ENCODE results near the gene SND1.
A peak's percentile ranks its signal among the peaks of the same experiment; 100 is the strongest.

The SND1 gene

DNA sequence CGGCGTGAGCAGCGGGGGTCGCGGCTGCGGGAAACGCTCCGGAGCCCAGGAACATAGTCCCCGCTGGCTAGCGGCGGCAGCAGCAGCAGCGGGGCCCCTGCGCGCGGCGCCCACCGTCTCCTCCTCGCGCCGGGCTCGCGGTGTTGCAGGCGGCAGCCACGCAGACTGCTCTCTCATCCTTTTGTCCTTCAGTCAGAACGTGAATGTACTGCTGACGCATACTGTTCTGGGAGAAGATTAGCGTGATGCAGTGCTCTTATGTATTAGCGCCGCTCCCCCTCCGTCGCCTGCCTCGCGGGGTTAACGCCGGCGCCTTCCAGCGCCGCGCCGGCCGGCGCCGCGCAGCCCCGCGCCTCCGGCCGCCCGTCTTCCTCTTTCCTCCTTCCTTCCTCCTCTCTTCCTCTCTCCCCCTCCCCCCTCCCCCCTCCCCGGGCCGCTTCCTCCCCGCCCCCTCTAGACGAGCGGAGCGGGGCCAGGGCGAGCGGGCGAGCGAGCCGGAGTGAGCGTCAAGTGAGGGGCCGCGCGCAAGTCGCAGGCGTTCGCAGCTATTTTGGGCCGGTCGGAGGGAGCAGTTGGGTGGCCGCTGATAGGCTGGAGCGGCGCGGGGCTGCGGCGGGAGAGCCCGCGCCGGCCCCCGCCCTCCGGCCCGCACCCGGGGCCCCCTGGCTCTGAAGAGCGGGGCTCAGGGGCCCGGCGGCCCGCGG, 380.1 kb downstream of the SND1 start:
- ChIA-PET POLR2A (no interaction called here), CTCF (no interaction called here)
- DNase-seq (ENCODE audit: extremely low spot score) = peak; percentile 66
- TF ChIP-seq SP1 (IDR thresholded peaks at IDR 0.05) = no peak
- no peak for TF ChIP-seq NFRKB (IDR thresholded peaks at IDR 0.05)
- no peak for TF ChIP-seq HDGF (IDR thresholded peaks at IDR 0.05; ENCODE audit: borderline replicate concordance)
- TF ChIP-seq, protein P1, sequence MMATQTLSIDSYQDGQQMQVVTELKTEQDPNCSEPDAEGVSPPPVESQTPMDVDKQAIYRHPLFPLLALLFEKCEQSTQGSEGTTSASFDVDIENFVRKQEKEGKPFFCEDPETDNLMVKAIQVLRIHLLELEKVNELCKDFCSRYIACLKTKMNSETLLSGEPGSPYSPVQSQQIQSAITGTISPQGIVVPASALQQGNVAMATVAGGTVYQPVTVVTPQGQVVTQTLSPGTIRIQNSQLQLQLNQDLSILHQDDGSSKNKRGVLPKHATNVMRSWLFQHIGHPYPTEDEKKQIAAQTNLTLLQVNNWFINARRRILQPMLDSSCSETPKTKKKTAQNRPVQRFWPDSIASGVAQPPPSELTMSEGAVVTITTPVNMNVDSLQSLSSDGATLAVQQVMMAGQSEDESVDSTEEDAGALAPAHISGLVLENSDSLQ (IDR thresholded peaks at IDR 0.05) = no peak
- no peak for TF ChIP-seq ZNF384 (IDR thresholded peaks at IDR 0.05)
- no peak for TF ChIP-seq CTBP1 (IDR thresholded peaks at IDR 0.05; ENCODE audit: borderline replicate concordance)

DNA sequence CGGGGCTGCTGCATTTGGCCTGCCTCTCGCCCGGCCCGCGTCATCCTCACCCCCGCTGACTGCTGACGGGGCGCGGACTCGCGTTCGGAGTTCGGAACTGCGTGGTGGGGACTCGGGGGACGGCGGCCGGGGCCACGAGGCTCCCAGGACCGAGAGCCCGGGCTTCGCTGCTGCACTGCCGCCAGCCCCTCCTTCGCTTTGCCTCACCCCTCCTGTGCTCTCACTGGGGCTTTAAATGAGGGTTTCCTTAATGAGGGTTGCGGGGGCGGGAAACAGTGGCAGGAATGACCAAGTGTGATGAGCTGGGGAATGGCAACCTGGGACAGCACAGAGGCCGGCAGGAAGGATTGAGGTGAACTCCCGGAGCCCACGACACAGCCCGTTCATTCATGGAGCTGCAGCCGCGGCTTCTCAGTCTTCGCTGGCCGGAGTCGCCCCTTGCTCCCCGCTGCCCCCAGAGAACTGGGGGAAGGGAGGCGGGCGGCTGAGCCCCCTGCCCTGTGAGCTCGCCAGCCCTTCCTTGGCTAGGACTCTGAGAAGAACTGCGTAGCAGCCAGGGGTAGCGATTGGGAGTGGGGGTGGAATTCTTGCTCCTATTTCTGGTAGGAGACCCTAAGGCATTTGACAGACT, 380.7 kb downstream of the SND1 start:
- CTCF ChIA-PET = interaction anchor here (2.6 kb wide), 1 partner anchor 177 kb away, joined by 8 read pairs; no protein-coding TSS in a partner anchor
- TF ChIP-seq CTBP1 (IDR thresholded peaks at IDR 0.05; ENCODE audit: borderline replicate concordance) (no peak), ZNF384 (IDR thresholded peaks at IDR 0.05) (no peak), HDGF (IDR thresholded peaks at IDR 0.05; ENCODE audit: borderline replicate concordance) (no peak), SP1 (IDR thresholded peaks at IDR 0.05) (no peak), BHLHE40 (IDR thresholded peaks at IDR 0.05; ENCODE audit: borderline replicate concordance) (no peak), FOXM1 (IDR thresholded peaks at IDR 0.05; ENCODE audit: borderline replicate concordance) (no peak), L3MBTL2 (conservative IDR thresholded peaks at IDR 0.05) (no peak), NFRKB (IDR thresholded peaks at IDR 0.05) (no peak), LEF1 (IDR thresholded peaks at IDR 0.05; ENCODE audit: borderline replicate concordance) (no peak), TARDBP (IDR thresholded peaks at IDR 0.05) (no peak), ARNT (IDR thresholded peaks at IDR 0.05) (no peak)
- POLR2A ChIA-PET = interaction anchor here (0.6 kb wide), 1 partner anchor 12 kb away, joined by 3 read pairs; no protein-coding TSS in a partner anchor
- no peak for DNase-seq (ENCODE audit: extremely low spot score)

DNA sequence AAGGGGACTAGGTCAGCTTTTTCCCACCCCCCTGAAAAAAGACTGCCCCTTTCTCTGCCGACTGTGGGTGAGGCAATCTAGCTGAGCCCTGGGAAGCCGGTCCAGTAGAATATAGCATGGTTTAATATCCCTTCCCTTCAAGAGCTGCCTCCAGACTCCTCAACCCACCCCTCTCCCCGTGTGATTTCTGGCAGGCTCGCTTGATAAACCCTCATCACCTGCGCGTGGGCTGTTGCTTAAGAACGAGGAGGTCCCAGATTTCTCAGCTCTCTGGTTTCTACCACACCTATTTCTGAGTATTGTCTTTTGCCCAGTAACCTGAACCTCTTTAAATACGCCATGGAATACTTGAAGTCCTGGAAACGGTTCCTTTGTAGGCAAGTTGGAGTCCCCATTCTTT, 381.3 kb downstream of the SND1 start:
- ChIA-PET CTCF (interaction anchor here (0.6 to 2.6 kb wide), 2 partner anchors 112 to 176 kb away, joined by 3 to 8 read pairs; no protein-coding TSS in a partner anchor), POLR2A (interaction anchor here (0.6 kb wide), 1 partner anchor 11 kb away, joined by 3 read pairs; no protein-coding TSS in a partner anchor)
- no peak for DNase-seq (ENCODE audit: extremely low spot score)
- TF ChIP-seq FOXA1 (IDR thresholded peaks at IDR 0.05) = no peak
- no peak for TF ChIP-seq LEF1 (IDR thresholded peaks at IDR 0.05; ENCODE audit: borderline replicate concordance)

DNA sequence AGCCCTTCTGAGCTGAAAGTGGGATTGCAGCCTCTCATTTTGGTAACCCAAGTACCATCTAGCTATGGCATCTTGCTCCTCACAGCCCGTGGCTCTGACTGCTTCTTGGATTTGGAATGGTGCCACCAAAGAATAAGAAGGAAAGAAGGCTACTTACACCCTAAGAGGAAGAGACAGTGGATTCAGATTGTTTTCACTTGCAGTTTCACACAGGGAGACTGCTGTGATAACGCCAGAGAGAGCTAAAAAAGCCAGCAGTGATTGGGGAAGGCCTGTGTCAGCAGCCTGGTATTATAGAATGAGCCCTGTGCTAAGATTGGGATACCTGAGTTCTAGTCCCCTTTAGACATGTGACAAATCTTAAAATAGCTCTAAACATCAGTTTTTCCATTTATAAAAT, 382.8 kb downstream of the SND1 start:
- POLR2A ChIA-PET = interaction anchor here (1.5 kb wide), 1 partner anchor 175 kb away, joined by 3 read pairs; no protein-coding TSS in a partner anchor
- DNase-seq (ENCODE audit: extremely low spot score) = no peak
- TF ChIP-seq FOXK2 (IDR thresholded peaks at IDR 0.05) (no peak), HDGF (IDR thresholded peaks at IDR 0.05; ENCODE audit: borderline replicate concordance) (no peak), BHLHE40 (IDR thresholded peaks at IDR 0.05; ENCODE audit: borderline replicate concordance) (no peak), TARDBP (IDR thresholded peaks at IDR 0.05) (no peak), SP1 (IDR thresholded peaks at IDR 0.05) (no peak), SUZ12 (IDR thresholded peaks at IDR 0.05) (no peak), LEF1 (IDR thresholded peaks at IDR 0.05; ENCODE audit: borderline replicate concordance) (no peak), ARNT (IDR thresholded peaks at IDR 0.05) (no peak), FOXA1 (IDR thresholded peaks at IDR 0.05) (no peak), NFRKB (IDR thresholded peaks at IDR 0.05) (no peak)
- TF ChIP-seq, protein P1 (IDR thresholded peaks at IDR 0.05) = no peak
- CTCF ChIA-PET = interaction anchor here (0.8 to 2.6 kb wide), 4 partner anchors 12 to 303 kb away, joined by 3 to 8 read pairs (median 4); no protein-coding TSS in a partner anchor

DNA sequence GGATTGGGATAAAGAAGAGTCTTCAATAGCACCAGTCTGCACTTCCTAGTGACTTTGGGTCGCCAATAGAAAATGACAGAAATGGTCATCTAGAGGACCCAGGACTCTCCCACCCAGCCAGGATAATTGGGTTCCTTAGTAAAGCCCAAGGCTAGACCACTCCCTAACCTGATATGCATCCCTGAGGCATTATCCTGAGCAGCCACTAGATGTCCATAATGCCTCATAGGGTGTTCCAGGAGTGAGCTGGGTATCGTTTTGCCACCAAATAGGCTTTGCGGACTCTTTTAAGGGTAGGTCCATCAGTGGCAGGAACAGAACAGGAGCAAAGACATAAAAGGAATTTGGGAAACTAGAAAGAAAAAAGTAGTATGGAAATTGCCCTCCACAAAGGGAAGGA, 383.7 kb downstream of the SND1 start:
- ChIA-PET CTCF (interaction anchor here (0.9 to 1.3 kb wide), 4 partner anchors 11 to 173 kb away, joined by 3 to 6 read pairs (median 4); no protein-coding TSS in a partner anchor), POLR2A (interaction anchor here (1.5 kb wide), 1 partner anchor 174 kb away, joined by 3 read pairs; no protein-coding TSS in a partner anchor)
- no peak for TF ChIP-seq HDGF (IDR thresholded peaks at IDR 0.05; ENCODE audit: borderline replicate concordance)
- TF ChIP-seq LEF1 (IDR thresholded peaks at IDR 0.05; ENCODE audit: borderline replicate concordance) = no peak
- TF ChIP-seq L3MBTL2 (conservative IDR thresholded peaks at IDR 0.05) = no peak
- TF ChIP-seq FOXM1 (IDR thresholded peaks at IDR 0.05; ENCODE audit: borderline replicate concordance) = no peak
- DNase-seq (ENCODE audit: extremely low spot score) = peak; percentile 54

DNA sequence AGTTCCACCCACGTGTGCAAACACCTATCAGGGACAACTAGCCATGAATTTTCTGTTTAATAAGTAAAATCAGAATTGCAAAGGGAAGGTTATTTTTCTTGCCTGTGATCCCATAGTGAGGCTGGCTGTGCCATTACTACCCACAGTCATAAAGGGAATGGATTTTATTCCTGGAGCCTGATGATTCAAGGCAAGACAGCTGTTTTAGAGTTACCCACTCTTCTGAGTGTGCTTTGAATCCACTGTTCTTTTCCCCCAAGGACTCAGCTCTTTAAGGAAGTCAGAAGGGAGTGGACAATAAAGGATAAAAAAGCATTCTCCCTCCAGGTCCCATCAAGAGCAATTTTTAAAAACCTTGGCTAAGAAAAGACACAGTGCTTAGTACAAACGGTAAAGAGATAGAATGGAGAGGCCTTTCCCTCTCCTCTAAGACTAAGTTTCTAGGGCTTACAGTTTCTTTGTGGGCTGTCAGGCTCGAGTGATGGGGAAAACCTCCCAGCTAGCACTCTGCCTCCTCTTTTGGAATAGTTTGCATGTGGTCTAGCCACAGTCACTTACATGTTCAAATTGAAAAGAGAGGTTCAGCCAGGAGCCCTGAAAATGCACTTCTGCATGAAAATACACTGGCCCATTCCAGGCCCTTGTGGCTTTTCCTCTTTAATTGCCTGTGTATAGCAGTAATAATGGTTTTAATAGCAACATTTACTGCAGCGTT, 384.4 kb downstream of the SND1 start:
- POLR2A ChIA-PET = no interaction called here
- no peak for TF ChIP-seq ARNT (IDR thresholded peaks at IDR 0.05)
- TF ChIP-seq, protein P1 (IDR thresholded peaks at IDR 0.05) = no peak
- no peak for TF ChIP-seq ELF4 (IDR thresholded peaks at IDR 0.05)
- no peak for TF ChIP-seq FOXK2 (IDR thresholded peaks at IDR 0.05)
- TF ChIP-seq FOXM1 (IDR thresholded peaks at IDR 0.05; ENCODE audit: borderline replicate concordance) = no peak
- TF ChIP-seq LEF1 (IDR thresholded peaks at IDR 0.05; ENCODE audit: borderline replicate concordance) = no peak
- no peak for TF ChIP-seq SUZ12 (IDR thresholded peaks at IDR 0.05)
- TF ChIP-seq FOXA1 (IDR thresholded peaks at IDR 0.05) = no peak
- no peak for TF ChIP-seq NFRKB (IDR thresholded peaks at IDR 0.05)
- CTCF ChIA-PET = interaction anchor here (0.7 to 1.3 kb wide), 4 partner anchors 10 to 173 kb away, joined by 3 to 6 read pairs (median 4); no protein-coding TSS in a partner anchor
- no peak for DNase-seq (ENCODE audit: extremely low spot score)
